PC-9 (cell line): Measurements from ENCODE around the gene SPI1.
A peak's percentile ranks its signal among the peaks of the same experiment; 100 is the strongest.

Source experiments
- CTCF ChIP-seq: fragments of 200-600 bp; sonication (generic); conservative IDR thresholded peaks from 2 replicates; pipeline ENCODE4 v1.6.1; 2017; ENCODE audit warnings: mixed run types, antibody characterized with exemption, mild to moderate bottlenecking, moderate library complexity
- EZH2 ChIP-seq: fragments of 200-600 bp; sonication (generic); IDR thresholded peaks from 2 replicates; pipeline ENCODE4 v1.8.0; 2017; ENCODE audit warnings: antibody characterized with exemption, low read depth

- TF ChIP-seq CTCF (peak; percentile 83), EZH2 (no peak)
Observed at GRCh38 chr11:47411884-47412746, 33.8 kb upstream of the SPI1 start.
